IPS DF 19.7 (cell line): ENCODE measurements around the gene CAD.

Source experiments
- DNase-seq: peaks from one replicate; pipeline ENCODE4 v3.0.0-alpha.2; 2013; ENCODE audit warnings: low read depth, low spot score

The CAD gene

DNA sequence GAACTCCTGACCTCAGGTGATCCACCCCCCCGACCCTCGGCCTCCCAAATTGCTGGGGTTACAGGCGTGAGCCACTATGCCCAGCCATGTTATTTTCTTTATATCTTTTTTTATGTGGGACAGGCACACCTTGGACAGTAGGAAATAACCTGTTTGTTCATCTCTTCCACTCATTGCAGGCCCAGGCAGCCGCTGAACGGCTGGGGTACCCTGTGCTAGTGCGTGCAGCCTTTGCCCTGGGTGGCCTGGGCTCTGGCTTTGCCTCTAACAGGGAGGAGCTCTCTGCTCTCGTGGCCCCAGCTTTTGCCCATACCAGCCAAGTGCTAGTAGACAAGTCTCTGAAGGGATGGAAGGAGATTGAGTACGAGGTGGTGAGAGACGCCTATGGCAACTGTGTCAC lies 8.4 kb downstream of the CAD start:
- no peak for DNase-seq

DNA sequence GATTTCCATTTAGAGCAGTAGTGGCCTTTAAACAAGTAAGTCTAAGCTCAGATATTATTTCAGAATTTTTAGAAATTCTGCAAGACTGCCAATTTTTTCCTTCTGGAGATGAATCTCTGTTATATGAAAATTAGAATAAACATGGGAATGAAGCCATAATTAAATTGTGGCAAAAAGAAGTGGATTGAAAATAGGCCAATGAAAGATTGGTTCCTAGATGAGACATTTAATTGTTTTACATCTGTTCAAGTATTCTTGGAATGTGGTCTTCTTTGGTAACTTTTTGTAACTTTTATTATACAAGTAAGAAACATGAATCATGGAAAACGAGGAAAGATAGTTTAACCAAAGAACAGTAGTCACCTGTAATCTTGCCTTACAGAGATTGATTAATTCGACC lies 10.3 kb downstream of the CAD start:
- no peak for DNase-seq

DNA sequence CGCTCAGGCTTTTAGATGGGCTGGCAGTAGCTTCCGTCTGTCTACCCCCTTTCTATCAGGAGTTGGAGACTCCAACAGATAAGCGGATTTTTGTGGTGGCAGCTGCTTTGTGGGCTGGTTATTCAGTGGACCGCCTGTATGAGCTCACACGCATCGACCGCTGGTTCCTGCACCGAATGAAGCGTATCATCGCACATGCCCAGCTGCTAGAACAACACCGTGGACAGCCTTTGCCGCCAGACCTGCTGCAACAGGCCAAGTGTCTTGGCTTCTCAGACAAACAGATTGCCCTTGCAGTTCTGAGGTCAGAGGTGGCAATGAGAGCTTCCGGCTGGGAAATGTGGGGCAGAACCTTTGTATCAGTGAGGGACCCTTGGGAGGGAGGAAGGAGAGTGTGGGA lies 14.8 kb downstream of the CAD start:
- DNase-seq, result no peak

DNA sequence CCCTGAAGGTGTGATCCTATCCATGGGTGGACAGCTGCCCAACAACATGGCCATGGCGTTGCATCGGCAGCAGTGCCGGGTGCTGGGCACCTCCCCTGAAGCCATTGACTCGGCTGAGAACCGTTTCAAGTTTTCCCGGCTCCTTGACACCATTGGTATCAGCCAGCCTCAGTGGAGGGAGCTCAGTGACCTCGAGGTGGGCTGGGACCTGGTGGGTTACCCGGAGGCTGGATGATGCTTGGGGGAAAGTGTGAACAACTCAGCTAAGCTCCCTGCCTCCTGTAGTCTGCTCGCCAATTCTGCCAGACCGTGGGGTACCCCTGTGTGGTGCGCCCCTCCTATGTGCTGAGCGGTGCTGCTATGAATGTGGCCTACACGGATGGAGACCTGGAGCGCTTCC lies 16.2 kb downstream of the CAD start:
- no peak for DNase-seq

DNA sequence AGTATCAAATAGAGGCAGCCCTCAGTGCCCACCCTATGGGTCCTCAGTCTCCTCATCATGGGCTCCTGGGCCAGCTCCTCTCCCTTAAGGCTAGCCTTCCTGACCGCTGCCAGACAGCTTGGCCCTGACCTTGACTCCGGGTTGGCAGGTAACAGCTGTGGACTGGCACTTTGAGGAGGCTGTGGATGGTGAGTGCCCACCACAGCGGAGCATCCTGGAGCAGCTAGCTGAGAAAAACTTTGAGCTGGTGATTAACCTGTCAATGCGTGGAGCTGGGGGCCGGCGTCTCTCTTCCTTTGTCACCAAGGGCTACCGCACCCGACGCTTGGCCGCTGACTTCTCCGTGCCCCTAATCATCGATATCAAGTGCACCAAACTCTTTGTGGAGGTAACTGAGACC lies 19.0 kb downstream of the CAD start:
- no peak for DNase-seq

DNA sequence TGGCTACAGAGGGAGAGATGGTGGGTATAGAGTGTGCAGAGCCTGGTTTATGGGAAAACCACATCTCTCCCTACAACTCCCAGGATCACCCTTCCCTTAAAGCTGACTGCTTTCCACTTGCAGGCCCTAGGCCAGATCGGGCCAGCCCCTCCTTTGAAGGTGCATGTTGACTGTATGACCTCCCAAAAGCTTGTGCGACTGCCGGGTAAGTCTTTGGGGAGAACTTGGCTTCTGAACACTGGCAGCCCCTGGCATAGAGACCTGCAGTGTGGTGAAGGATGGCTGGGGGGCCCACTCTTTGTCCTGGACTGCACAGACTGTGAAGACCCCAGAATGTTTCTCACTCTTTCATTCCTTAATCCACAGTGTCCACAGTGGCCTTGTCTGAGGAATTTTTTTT lies 19.5 kb downstream of the CAD start:
- no peak for DNase-seq

DNA sequence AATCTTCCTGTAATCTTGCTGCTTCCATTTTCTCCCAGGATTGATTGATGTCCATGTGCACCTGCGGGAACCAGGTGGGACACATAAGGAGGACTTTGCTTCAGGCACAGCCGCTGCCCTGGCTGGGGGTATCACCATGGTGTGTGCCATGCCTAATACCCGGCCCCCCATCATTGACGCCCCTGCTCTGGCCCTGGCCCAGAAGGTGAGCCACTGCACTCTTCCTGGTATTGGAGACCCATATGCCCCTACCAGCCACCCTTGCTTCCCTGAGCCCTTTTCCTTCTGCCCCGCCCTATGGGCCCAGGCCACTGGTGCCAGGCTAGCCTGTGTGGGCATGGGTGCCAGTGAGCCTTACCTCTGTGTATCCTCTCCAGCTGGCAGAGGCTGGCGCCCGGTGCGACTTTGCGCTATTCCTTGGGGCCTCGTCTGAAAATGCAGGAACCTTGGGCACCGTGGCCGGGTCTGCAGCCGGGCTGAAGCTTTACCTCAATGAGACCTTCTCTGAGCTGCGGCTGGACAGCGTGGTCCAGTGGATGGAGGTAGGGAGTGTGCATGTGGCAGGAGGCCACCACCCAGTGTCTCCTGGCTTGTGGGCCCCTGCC lies 20.3 kb downstream of the CAD start:
- DNase-seq, result no peak

DNA sequence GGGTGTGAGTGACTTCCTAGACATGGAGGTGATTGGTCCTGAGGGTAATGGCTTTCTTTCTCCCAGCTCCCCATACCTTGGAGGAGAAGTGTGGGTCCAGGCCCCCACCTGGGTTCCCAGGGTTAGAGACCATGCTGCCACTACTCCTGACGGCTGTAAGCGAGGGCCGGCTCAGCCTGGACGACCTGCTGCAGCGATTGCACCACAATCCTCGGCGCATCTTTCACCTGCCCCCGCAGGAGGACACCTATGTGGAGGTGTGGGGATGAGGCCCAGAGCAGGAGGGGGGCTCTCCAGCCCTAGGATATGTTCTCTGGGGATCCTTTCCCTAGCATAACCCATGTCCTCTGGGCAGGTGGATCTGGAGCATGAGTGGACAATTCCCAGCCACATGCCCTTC lies 21.8 kb downstream of the CAD start:
- DNase-seq, result no peak

DNA sequence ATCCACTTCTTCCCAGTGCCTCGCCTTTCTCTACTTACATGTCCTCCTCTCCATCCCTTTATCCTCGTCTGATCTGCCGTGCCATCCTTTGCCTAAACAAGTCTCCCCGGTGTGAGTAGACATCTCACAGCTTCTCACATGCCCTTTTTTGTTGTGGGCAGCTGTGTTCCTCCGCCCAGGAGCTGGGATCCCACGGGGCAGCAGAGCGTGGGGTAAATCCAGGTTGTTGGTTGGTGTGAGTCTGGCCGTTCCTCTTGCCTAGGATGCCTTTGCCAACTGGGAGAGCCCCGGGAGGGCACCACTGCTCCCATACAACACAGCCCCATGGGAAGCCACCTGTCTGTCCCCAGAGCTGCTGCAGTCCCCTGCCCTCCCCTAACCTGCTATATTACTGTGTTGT lies 23.2 kb downstream of the CAD start:
- no peak for DNase-seq

DNA sequence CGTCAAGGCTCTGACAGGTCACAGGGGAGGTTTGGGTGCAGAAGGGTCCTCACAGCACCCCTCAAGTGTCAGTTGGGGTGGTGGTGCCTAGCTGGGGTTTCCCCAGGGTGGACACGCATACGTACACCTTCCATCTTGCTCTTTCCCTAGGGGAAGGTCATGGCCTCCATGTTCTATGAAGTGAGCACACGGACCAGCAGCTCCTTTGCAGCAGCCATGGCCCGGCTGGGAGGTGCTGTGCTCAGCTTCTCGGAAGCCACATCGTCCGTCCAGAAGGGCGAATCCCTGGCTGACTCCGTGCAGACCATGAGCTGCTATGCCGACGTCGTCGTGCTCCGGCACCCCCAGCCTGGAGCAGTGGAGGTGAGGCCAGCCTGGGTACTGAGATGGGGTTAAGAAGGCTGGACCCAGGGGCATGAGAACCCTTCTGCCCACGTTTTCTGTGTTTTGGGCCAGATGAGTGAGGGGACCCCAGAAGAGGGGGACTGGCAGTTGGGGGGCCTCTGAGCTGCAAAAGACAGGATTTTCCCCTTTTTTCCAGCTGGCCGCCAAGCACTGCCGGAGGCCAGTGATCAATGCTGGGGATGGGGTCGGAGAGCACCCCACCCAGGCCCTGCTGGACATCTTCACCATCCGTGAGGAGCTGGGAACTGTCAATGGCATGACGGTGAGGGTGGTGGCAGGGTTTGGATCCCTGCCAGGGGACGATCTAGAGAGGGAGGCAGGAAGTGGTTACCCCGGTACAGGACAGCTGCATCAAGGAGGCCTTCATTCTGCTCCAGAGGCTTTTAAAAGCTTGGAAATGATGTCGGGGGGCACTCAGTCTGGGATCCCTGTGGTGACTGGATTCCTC lies 24.8 kb downstream of the CAD start:
- no peak for DNase-seq

DNA sequence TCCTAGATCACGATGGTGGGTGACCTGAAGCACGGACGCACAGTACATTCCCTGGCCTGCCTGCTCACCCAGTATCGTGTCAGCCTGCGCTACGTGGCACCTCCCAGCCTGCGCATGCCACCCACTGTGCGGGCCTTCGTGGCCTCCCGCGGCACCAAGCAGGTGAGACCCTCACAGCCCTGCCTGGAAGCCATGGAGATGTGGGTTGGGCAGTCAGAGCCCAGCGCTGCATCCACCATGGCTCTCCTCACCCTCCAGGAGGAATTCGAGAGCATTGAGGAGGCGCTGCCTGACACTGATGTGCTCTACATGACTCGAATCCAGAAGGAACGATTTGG lies 25.4 kb downstream of the CAD start:
- DNase-seq, result no peak

DNA sequence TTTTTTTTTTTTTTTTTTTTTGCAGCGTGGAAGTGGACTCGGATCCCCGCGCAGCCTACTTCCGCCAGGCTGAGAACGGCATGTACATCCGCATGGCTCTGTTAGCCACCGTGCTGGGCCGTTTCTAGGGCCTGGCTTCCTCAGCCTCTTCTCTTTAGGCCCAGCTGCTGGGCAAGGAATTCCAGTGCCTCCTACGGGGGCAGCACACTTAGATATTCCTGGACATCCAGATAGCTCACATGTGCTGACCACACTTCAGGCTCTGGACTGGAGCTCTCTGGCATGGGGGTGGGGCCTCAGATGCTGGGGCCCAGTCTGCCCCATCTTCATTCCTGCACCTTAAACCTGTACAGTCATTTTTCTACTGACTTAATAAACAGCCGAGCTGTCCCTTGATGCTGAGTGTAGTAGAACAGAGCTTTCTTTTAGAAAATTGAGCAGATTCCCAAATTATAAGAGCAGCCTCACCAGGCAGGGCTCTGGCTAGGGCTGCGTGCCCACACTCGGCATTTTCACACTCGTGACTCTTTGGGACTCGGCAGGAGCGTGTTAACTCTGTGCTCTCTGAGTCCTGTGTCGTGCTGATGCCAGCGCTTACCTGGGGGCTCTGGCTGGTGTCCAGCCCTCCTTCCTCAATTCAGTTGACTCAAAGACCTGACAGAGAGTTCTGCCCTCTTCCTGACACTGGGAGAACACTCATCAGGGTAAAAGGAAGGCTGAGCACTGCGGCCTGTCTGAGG lies 26.4 kb downstream of the CAD start:
- no peak for DNase-seq

DNA sequence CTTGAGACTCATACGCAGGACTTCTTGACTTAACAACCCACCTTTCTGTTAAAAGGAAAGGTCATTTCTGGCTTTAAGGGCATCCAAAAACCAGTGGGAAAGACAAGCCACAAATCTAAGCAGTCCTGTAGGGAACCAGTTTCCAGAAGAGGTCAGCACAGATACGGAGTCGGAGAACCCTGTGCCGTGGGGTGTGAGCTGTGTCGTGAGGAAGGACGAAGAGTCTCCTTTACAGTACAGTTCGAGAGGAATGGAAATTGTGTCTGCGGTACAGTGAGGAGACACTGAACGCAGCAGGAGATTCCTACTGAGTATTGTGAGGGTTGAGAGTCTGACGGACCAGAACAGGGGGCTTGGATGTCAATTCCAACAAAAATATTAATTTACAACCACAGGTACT lies 27.9 kb downstream of the CAD start:
- no peak for DNase-seq

DNA sequence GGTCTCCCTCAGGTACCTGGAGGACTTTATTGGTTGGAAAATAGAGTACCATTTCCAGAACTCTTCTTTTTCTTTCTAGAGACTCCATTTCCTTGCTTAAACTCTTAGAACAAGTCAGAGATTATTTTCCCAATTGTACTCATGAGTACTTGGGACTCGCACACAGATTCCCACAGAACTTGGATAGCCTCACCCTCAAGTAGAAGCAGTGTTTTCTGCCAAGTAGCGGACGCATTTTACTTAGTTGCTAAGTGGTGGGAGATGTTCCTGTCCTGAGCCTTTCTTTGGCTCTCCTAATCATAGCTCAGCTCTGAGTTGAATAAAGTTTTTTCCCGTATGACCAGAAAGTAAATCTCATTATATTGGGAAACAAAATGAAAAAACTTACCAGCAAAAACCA lies 28.5 kb downstream of the CAD start:
- DNase-seq, result no peak

DNA sequence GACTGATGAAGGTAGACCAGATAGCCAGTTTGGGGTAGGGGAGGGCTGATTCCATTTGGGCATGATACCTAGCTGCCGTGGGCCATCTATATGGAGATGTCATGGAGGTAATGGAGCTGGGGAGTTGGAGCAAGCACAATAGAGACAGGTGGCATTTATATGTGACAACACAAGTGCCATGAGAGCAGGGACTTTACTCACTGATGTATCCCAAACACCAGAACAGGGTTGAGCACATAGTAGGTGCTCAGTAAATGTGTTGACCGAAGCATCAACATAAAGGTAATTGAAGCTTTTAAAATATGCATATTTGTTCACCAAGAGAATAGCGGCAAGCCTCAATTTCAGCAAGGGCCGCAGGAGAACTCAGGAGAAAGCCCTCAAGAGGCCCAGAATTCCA lies 30.7 kb downstream of the CAD start:
- no peak for DNase-seq

DNA sequence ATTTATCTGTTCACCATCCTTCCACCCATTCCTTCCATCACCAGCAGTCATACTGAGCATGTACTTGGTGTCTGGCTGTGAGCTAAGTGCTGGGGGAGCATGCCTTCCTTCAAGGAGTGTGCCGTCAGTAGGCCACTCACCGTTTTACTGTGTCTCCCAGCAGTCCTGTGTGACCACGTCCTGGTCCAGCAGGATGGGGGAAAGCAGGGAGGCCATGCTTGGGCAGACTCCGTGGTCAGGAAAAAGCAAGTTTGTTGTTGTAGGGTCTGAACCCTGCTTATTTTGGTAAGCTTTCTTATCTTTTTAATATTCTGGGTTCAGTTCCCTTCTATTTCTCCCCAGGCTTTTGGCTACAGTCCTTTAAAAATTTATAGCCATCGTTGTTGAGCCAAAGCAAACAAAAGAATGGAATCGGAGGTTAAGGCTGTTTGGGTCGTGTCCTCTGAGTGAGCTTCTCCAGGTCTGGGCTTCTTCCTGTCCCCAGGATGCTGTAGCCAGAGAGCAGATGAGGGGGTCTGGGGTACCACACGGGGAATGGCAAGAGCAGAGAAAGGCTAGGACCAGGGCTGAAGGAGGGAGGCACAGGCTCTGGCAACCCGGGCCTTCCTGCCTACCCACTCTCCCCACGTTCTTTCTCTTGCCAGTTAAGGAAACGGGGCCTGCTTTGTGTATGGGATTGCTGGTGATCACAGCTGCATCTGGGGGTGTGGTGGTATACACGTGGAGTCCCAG lies 32.2 kb downstream of the CAD start:
- no peak for DNase-seq

DNA sequence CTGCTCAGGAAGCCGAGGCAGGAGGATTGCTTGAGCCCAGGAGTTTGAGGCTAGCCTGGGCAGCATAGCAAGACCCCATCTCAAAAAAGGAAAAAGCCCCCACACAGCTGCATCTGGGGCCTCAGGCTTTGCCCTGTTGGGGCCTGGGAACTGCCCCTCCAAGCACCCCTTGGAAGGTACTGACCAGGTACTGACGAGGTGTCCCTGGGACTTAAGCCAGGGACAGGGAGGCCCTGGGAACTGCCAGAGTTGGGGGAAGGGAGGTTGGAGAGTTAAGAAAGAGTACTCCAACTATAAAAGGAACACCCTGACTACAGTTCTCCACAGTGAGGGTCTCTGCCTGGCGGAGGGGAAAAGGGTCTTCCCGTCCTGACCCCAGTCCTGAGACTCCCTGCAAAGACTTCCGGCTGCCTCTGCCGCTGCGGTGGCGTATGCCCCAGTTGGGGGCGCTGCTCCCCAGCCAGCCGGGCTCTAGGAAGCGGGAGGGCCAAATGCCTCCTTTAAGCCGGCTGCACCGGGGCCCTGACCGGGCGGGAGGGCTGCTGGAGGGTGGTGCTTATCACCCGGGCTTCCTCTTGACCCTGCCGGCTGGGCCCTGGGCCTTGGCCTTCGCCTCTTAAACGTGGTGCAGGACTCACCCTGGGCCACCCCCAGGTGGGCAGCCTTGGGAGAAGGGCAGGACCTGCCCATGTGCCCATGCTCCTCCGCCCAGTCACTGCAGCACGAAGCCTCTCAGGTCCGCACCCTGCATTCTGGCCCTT lies 32.9 kb downstream of the CAD start:
- no peak for DNase-seq

DNA sequence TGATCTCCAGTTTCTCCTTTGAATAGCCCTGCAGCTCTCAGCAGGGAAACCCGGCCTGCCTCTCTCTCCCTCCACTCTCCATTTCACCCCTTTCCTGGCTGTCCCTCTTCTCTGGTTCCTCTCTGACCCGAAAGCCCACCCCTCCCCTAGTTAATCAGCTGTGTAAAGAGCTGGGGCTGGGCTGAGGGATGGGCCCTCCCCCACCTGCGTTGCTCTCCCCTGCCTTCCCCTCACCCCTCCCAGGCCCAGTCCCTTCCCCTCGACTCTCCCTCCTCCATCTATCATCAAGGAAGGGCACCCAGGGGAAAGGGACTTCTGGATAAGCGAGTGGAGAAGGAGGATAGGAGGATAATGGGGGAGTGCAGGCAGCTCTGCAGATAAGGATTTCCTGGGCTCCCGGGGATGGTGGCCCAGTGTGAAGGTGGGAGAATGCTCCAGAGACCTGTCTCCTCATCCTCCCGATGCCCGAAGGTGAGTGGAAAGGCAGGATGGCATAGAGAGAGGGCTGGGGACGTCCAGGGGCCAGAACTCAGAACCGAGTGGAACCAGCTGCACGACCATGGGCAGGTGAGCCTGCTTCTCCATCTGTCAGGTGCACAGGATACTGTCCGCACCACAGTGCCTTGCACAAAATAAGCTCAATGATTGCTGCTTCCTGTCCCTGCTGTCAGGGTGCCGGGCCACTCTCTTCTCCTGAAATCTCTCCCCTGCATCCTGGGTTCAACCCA lies 33.6 kb downstream of the CAD start:
- DNase-seq, result no peak

DNA sequence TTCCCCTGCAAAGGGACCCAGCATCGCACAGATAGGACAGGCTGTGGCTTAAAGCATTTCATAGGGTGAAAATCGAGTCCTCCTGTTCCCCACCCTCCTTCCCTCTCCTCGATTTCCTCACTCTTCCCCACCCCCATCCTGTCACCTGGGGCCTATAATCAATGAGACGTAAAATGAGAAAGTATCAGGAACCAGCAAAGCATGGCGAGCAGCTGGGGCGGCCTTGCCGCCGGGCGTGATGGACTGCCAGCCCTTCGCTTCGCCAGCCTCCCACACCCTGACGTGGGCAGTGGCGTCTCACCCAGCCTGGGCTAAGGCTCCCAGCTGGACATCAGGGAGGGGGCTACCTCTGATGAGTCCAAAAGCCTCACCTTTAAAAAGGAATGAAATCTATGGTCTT lies 34.6 kb downstream of the CAD start:
- DNase-seq, result no peak

DNA sequence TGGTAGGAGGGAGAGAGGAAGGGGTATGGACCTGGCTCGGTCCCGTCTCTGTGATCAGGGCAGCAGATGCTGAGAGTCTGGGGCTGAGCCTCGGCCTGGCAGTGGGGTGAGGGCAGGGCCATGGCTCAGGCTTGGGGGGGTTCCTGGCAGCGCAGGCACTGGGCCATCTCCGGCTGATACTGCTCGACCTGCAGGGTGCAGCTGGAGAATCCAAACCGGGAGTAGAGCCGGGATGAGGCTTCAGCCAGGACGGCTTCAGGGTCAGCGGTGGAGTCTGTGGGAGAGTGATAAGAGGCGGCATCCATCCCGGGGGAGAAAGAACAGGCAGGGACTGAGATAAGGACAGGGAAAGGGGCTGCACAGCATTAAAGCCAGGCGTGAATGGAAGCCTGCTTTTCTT lies 38.0 kb downstream of the CAD start:
- no peak for DNase-seq

DNA sequence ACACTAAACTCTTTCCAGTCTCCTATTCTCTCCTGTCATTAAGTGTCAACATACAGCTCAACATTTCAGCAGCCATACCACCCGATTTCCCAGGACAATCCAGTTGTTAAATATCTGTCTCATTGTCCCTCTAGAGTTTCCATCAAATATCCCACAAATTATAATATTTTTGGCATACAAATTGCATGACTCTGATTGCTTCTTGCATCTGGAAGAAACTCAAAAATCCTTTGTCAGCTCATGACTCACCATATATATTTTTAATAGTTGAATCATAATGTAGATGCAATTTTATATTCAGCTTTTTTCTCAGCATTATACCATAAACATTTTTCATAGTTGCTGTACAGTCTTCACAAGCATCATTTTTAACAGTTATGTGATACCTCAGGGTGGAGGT lies 38.5 kb downstream of the CAD start:
- no peak for DNase-seq
